GM18505 (cell line): ENCODE data around the gene RPS19BP1.
"Not testable (repeated sequence)": the region's sequence is repeated elsewhere in the genome, so short reads cannot be mapped to it uniquely, and the experiment has no call there.

Experiments used
- ATAC-seq: cut with Tn5 transposase; IDR thresholded peaks from one replicate; pipeline ENCODE4 v1.9.1; 2021; ENCODE audit not compliant: unreplicated experiment
- POLR2A ChIP-seq: IDR thresholded peaks from 4 replicates; pipeline ENCODE4 v1.6.1; 2011; ENCODE audit warnings: borderline replicate concordance; ENCODE audit not compliant: insufficient read depth, insufficient read length; ENCODE audit errors: extremely low read depth

RPS19BP1 gene

DNA sequence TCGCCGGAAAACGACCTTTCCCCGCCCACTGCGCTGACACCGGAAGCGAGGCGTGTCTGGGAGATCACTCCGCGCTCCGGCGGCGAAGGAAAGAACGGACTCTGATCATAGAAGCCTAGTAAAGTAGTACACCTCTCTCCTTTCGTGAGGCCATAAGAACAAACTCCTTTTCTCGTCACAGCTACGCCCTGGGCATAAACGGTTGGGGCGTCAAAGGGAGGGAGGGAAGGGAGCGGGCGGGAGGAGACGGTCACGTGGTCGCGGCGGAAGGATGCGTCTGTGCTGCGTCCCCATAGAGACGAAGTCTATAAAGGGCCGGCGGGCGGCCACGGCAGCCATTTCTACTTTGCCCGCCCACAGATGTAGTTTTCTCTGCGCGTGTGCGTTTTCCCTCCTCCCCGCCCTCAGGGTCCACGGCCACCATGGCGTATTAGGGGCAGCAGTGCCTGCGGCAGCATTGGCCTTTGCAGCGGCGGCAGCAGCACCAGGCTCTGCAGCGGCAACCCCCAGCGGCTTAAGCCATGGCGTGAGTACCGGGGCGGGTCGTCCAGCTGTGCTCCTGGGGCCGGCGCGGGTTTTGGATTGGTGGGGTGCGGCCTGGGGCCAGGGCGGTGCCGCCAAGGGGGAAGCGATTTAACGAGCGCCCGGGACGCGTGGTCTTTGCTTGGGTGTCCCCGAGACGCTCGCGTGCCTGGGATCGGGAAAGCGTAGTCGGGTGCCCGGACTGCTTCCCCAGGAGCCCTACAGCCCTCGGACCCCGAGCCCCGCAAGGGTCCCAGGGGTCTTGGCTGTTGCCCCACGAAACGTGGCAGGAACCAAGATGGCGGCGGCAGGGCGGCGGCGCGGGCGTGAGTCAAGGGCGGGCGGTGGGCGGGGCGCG, 12.1 kb downstream of the RPS19BP1 start, which contains the start of gene ATF4:
Gene ATF4 (plus strand): TSS at position 337 of the 880 bp plus-strand sequence. CDS start 884 bp downstream, outside the sequence.
- peak; percentile 49 for ATAC-seq
- peak; percentile 99 for TF ChIP-seq POLR2A

DNA sequence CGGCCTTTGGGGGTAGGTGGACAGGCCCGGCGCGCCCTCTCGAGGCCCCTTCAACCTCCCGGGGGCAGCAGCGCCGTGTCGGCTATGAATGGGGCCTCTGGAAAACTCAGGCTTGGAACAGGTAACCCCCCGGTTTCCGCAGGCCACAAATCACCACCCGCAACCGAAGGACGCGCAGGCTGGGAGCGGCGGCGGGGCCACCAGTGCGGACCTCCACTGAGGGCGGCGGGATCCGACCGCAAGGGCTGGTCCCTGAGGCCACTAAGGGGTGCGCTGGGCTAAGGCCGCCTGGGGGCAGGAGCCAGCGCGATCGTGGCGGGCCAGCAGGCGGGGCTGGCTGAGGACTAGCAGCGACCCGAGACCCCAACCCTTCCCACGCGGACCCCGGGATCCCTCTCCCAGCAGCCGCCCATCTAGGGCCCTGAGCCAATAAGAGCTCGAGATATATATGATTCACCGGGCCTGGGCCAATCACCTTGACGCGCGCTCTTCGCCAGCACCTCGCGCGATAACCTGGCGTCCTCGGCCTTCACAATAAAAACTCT, 12.8 kb downstream of the RPS19BP1 start:
- peak; percentile 63 for TF ChIP-seq POLR2A
- peak; percentile 72 for ATAC-seq

DNA sequence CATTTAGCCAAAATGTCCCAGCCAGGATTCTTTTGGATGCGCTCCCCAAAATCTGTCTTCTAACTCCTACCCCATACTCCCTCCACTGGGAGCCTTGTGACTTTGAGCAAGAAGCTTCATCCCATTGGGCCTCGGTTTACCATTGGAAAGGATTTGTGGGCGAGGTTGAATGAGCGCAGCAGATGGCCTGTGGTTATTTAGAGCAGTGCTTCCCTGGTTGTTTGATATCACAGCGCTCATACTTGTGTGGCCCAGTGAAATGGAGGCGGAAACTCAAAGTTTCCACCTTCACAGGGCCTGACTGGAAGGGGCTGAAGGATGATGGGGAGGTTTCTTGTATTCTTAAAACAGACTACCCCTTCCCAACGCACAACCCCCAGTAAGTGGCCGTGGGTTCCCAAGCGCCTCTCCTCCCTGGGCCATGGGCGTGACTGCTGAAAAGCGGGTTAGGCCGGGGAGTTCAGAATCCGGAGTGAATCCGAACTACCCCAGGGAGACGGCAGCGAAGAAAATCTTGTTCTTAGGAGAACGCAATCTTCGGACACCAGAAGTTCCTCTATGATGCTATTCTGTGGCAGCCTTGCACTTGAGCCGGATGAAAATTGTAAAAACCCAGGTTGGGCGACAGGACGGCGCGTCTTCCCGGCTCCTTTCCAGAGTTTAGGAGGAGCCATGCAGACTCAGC, 13.4 kb downstream of the RPS19BP1 start:
- ATAC-seq: no peak

GRCh38 chr22:39518144-39518786, 14.3 kb downstream of the RPS19BP1 start:
- TF ChIP-seq POLR2A: no peak
- no peak for ATAC-seq

More for the DNA sequence above, 13.4 kb downstream of the RPS19BP1 start:
- peak; percentile 4 for TF ChIP-seq POLR2A

GRCh38 chr22:39517470-39517869, 15.1 kb downstream of the RPS19BP1 start:
- no peak for ATAC-seq
- no peak for TF ChIP-seq POLR2A

DNA sequence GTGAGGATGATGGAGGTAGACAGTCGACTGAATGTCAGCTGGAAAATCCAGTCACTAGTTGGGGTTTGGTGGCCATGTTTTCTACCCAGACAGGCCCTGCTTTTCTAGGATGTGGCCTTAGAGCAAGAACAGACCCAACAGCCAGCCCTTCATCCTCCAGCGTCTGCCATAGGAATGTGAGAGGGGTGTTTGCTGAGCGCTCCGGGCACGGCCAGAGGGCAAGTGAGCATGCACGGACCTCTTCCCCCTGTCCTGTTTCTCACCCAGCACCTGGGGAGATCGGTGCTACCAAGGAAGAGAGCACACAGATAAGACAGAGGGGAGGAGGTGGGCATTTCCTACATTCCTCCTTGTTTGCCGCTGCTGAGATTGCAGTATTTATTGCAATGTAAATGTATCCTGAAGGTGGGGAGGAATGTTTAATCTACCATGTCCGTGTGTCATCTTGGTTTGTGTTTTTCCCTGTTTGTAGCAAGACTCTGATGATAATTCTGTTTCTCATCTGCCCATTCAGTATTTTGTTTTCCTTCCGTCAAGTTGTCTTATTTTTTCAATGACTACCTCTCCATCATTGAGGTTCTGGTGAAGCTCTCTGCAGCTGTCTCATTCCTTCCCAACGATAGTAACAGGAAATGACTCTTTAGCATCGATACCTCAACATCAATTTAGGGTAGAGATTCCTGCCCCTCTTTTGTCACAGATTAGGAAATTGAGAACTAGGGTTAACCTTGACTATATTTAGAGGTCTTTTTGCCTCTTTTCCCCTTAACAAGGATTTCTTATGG, 17.1 kb downstream of the RPS19BP1 start:
- TF ChIP-seq POLR2A: no peak
- no peak for ATAC-seq

GRCh38 chr22:39514373-39514973, 18.1 kb downstream of the RPS19BP1 start:
- no peak for TF ChIP-seq POLR2A
- no peak for ATAC-seq

- no peak for TF ChIP-seq POLR2A
These were observed 18.8 kb downstream of the RPS19BP1 start for GRCh38 chr22:39513791-39514190.

GRCh38 chr22:39512026-39512425, 20.5 kb downstream of the RPS19BP1 start:
- TF ChIP-seq POLR2A: no peak
- ATAC-seq: no peak

More at GRCh38 chr22:39513791-39514190, 18.8 kb downstream of the RPS19BP1 start:
- ATAC-seq: no peak

- ATAC-seq: no peak
- TF ChIP-seq POLR2A: no peak
These were observed 21.3 kb downstream of the RPS19BP1 start for GRCh38 chr22:39511226-39511625.

DNA sequence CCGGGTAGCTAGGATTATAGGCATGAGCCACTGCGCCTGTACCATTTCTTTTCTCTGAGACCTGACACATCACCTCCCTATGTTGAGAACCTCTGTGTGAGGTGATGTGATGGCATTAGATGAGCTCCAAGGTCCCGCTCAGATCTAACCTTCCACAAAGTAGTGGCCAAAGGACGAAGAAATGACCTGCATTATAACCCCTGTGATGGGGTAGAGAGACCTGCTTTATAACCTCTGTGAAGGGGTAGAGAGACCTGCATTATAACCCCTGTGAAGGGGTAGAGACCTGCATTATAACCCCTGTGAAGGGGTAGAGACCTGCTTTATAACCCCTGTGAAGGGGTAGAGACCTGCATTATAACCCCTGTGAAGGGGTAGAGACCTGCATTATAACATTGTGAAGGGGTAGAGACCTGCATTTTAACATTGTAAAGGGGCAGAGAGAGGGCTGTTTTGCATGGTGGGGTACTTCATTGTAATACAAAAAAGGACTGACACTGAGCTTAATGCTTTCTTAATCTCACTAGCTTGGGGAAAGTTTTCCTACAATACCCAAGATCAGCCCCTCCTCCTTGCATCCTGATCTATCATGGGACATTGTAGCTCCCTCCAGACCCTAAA, 21.9 kb downstream of the RPS19BP1 start:
- TF ChIP-seq POLR2A: no peak
- ATAC-seq: no peak

DNA sequence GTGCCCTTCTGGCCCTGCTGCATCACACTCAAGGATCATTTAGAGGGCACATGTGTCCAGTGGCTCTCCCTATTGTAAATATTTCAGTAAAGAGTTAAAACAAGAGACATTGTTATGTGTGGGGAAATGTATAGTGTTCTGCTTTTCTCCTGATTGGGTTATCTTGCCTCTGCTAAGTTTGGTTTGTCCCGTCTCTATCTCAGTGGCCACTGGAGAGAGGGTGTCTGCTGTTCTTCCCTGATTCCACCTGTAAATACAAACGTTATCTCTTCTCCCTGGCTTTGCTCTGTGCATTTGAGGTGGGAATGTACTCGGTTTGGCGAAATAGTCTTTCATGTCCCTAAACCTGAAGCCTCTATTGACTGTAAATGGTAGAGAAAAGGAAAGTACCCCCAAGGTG, 24.2 kb downstream of the RPS19BP1 start:
- ATAC-seq: no peak
- no peak for TF ChIP-seq POLR2A

GRCh38 chr22:39507021-39507420, 25.5 kb downstream of the RPS19BP1 start:
- not testable (repeated sequence) for ATAC-seq
